Stomach (tissue), 4 donors: ENCODE results near the gene LSR.

ENCODE experiments used
- POLR2AphosphoS5 ChIP-seq, 3 donors: sonication (generic); formaldehyde crosslinking; IDR thresholded peaks; one replicate each; pipeline ENCODE4 v1.6.1; 2016; ENCODE audit warnings: antibody characterized with exemption in 3 of 3
- TF ChIP-seq, protein P1 (sequence below), 7 experiments: fragments of 450-650 bp in 4 of 7; fragments of 200-600 bp in 3 of 7; sonication (generic) in 3 of 7; IDR thresholded peaks; one replicate each; pipeline ENCODE4 v1.5.1; 2016 to 2019; ENCODE audit warnings: antibody characterized with exemption in 7 of 7, control low read depth in 2 of 7, mild to moderate bottlenecking in 1 of 7

DNA sequence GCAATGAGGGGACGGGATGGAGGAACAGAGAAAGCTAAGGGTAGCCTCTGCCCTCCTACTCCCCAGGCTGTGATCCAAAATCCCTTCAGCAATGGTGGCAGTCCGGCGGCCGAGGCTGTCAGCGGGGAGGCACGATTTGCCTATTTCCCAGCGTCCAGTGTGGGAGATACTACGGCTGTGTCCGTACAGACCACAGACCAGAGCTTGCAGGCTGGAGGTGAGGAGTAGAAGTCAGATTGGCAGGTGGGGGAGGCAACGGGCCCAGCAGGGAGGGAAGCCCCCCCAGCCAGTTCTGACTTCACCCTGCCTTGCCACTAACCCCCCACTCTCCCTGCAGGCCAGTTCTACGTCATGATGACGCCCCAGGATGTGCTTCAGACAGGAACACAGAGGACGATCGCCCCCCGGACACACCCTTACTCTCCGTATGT lies 21.6 kb downstream of the LSR start:
- TF ChIP-seq, protein P1, sequence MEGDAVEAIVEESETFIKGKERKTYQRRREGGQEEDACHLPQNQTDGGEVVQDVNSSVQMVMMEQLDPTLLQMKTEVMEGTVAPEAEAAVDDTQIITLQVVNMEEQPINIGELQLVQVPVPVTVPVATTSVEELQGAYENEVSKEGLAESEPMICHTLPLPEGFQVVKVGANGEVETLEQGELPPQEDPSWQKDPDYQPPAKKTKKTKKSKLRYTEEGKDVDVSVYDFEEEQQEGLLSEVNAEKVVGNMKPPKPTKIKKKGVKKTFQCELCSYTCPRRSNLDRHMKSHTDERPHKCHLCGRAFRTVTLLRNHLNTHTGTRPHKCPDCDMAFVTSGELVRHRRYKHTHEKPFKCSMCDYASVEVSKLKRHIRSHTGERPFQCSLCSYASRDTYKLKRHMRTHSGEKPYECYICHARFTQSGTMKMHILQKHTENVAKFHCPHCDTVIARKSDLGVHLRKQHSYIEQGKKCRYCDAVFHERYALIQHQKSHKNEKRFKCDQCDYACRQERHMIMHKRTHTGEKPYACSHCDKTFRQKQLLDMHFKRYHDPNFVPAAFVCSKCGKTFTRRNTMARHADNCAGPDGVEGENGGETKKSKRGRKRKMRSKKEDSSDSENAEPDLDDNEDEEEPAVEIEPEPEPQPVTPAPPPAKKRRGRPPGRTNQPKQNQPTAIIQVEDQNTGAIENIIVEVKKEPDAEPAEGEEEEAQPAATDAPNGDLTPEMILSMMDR (IDR thresholded peaks at IDR 0.05), result no peak
- no peak for TF ChIP-seq POLR2AphosphoS5 (IDR thresholded peaks at IDR 0.05)
